Measurements from ENCODE around the gene TNFRSF8.

Gene TNFRSF8

GRCh38 chr1:12127206-12127810, 64.2 kb downstream of the TNFRSF8 start:
- no peak for DNase-seq (ENCODE audit: low read depth in 1 of 2, low spot score in 1 of 2)
- in situ Hi-C loops (cut with HindIII; ENCODE audit: low pct_unique_long_range_greater_than_20kb, low sequenced_read_pairs): no loop called here
- TF ChIP-seq JUND (IDR thresholded peaks at IDR 0.05; ENCODE audit: low read depth): no peak

GRCh38 chr1:12128120-12128519, 65.0 kb downstream of the TNFRSF8 start:
- in situ Hi-C loops (cut with HindIII; ENCODE audit: low pct_unique_long_range_greater_than_20kb, low sequenced_read_pairs): no loop called here
- no peak for TF ChIP-seq JUND (IDR thresholded peaks at IDR 0.05; ENCODE audit: low read depth)
- DNase-seq (ENCODE audit: low read depth in 1 of 2, low spot score in 1 of 2): no peak

- DNase-seq (ENCODE audit: low read depth in 1 of 2, low spot score in 1 of 2): no peak
- TF ChIP-seq JUND (IDR thresholded peaks at IDR 0.05; ENCODE audit: low read depth): no peak
- in situ Hi-C loops (cut with HindIII; ENCODE audit: low pct_unique_long_range_greater_than_20kb, low sequenced_read_pairs): no loop called here
Measured at GRCh38 chr1:12129624-12130023, 66.5 kb downstream of the TNFRSF8 start.

GRCh38 chr1:12130466-12131130, 67.5 kb downstream of the TNFRSF8 start:
- DNase-seq (ENCODE audit: low read depth in 1 of 2, low spot score in 1 of 2): no peak
- in situ Hi-C loops (cut with HindIII; ENCODE audit: low pct_unique_long_range_greater_than_20kb, low sequenced_read_pairs): no loop called here
- no peak for TF ChIP-seq JUND (IDR thresholded peaks at IDR 0.05; ENCODE audit: low read depth)

- DNase-seq (ENCODE audit: low read depth in 1 of 2, low spot score in 1 of 2): peak in 1 of 2 experiments; percentile 44
- no peak for TF ChIP-seq JUND (IDR thresholded peaks at IDR 0.05; ENCODE audit: low read depth)
- in situ Hi-C loops (cut with HindIII; ENCODE audit: low pct_unique_long_range_greater_than_20kb, low sequenced_read_pairs): no loop called here
Measured at GRCh38 chr1:12132078-12132477, 69.0 kb downstream of the TNFRSF8 start.

GRCh38 chr1:12134716-12135115, 71.6 kb downstream of the TNFRSF8 start:
- no peak for TF ChIP-seq JUND (IDR thresholded peaks at IDR 0.05; ENCODE audit: low read depth)
- in situ Hi-C loops (cut with HindIII; ENCODE audit: low pct_unique_long_range_greater_than_20kb, low sequenced_read_pairs): no loop called here

GRCh38 chr1:12135612-12136011, 72.5 kb downstream of the TNFRSF8 start:
- no peak for DNase-seq (ENCODE audit: low read depth in 1 of 2, low spot score in 1 of 2)
- in situ Hi-C loops (cut with HindIII; ENCODE audit: low pct_unique_long_range_greater_than_20kb, low sequenced_read_pairs): no loop called here
- TF ChIP-seq JUND (IDR thresholded peaks at IDR 0.05; ENCODE audit: low read depth): no peak

More at GRCh38 chr1:12134716-12135115, 71.6 kb downstream of the TNFRSF8 start:
- no peak for DNase-seq (ENCODE audit: low read depth in 1 of 2, low spot score in 1 of 2)

- no peak for TF ChIP-seq JUND (IDR thresholded peaks at IDR 0.05; ENCODE audit: low read depth)
- DNase-seq (ENCODE audit: low read depth in 1 of 2, low spot score in 1 of 2): no peak
- in situ Hi-C loops (cut with HindIII; ENCODE audit: low pct_unique_long_range_greater_than_20kb, low sequenced_read_pairs): no loop called here
Measured at GRCh38 chr1:12136916-12137610, 74.0 kb downstream of the TNFRSF8 start.

- no peak for DNase-seq (ENCODE audit: low read depth in 1 of 2, low spot score in 1 of 2)
- TF ChIP-seq JUND (IDR thresholded peaks at IDR 0.05; ENCODE audit: low read depth): no peak
- in situ Hi-C loops (cut with HindIII; ENCODE audit: low pct_unique_long_range_greater_than_20kb, low sequenced_read_pairs): no loop called here
Measured at GRCh38 chr1:12138196-12139168, 75.4 kb downstream of the TNFRSF8 start.

GRCh38 chr1:12140016-12140415, 76.9 kb downstream of the TNFRSF8 start:
- no peak for DNase-seq (ENCODE audit: low read depth in 1 of 2, low spot score in 1 of 2)

GRCh38 chr1:12140515-12141162, 77.5 kb downstream of the TNFRSF8 start:
- no peak for DNase-seq (ENCODE audit: low read depth in 1 of 2, low spot score in 1 of 2)
- no peak for TF ChIP-seq JUND (IDR thresholded peaks at IDR 0.05; ENCODE audit: low read depth)
- in situ Hi-C loops (cut with HindIII; ENCODE audit: low pct_unique_long_range_greater_than_20kb, low sequenced_read_pairs): no loop called here

More at GRCh38 chr1:12140016-12140415, 76.9 kb downstream of the TNFRSF8 start:
- in situ Hi-C loops (cut with HindIII; ENCODE audit: low pct_unique_long_range_greater_than_20kb, low sequenced_read_pairs): no loop called here
- no peak for TF ChIP-seq JUND (IDR thresholded peaks at IDR 0.05; ENCODE audit: low read depth)
